ENCODE results near the gene GPC2.
A peak's percentile ranks its signal among the peaks of the same experiment; 100 is the strongest.

Gene GPC2

GRCh38 chr7:100166970-100167911, 9.9 kb downstream of the GPC2 start:
- DNase-seq, result peak; percentile 53

DNA sequence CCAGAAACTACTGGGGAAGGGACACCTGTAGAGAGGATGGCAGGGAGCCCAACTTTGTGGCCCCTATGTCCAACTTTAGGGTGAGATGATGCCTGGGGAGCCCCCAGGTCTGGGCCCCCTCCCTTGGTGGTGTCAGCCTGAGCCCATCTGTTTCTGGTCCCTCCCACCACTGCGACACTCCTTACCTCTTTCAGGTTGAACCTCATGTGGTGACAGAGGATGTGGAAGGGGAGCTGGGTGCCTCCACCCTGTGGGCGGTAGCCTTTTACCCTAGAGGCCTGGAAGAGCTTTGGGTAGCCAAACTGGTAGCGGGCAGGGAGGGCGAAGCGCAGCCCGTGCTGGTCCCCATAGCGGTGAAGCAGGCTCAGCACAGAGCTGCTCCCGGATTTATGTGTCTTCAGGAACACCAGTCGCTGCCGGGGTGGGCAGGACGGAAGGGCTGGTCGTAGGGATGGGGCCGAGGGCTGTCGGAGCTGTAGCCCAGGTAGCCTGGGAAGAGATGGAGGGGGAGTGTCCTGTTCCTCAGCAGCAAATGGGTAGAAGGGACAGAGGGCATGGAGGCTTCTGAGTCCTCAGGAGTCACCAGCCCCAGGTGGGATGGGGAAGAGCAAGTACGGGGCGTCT, 10.8 kb downstream of the GPC2 start:
- DNase-seq, result no peak

- no peak for DNase-seq
These were observed 13.3 kb downstream of the GPC2 start for GRCh38 chr7:100163871-100164270.

GRCh38 chr7:100163006-100163531, 14.1 kb downstream of the GPC2 start:
- DNase-seq, result peak; percentile 45

DNA sequence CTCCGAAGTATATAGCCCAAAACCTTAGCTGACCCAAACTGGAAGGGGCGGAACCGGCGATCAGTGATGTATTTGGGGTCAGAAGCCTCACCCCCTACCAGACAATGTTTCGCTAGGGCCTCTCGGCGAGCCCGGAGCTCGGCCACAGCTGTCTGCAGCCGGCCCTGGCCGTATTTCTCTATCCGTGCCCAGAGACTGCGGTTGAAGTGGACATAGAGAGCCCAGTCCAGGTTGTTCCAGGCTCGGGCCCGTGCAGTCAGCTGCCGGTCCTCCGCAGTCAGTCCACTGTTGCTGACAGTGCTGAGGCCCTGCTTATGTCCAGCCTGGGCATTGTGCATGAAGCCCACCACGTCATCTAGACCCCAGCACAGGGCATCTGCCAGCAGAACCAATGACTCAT, 17.1 kb downstream of the GPC2 start:
- DNase-seq, result no peak

DNA sequence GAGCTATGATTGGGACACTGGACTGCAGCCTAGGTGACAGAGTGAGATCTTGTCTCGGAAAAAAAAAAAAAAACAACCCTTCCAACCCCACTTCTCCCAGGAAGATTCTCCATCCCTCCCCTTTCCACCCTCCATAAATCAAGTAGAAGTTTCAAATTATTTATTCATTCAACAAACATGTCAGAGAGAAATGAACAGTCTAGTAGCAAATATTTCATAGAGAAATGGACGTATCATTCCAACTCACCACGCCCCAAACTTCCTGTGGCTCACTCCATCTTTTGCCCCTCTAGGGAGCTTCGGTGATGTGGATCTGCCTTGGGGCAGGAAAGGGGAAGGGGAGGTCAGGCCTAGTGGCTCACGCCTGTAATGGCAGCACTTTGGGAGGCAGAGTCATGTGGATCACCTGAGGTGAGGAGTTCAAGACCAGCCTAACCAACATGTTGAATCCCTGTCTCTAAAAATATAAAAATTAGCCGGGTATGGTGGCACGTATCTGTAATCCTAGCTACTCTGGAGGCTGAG, 18.0 kb downstream of the GPC2 start:
- no peak for DNase-seq

- DNase-seq, result peak; percentile 95
These were observed 18.7 kb downstream of the GPC2 start, which contains the start of gene TRAPPC14 for GRCh38 chr7:100158229-100159098. Gene TRAPPC14 (minus strand): TSS chr7:100158723. CDS start chr7:100158499, 224 bp downstream.

DNA sequence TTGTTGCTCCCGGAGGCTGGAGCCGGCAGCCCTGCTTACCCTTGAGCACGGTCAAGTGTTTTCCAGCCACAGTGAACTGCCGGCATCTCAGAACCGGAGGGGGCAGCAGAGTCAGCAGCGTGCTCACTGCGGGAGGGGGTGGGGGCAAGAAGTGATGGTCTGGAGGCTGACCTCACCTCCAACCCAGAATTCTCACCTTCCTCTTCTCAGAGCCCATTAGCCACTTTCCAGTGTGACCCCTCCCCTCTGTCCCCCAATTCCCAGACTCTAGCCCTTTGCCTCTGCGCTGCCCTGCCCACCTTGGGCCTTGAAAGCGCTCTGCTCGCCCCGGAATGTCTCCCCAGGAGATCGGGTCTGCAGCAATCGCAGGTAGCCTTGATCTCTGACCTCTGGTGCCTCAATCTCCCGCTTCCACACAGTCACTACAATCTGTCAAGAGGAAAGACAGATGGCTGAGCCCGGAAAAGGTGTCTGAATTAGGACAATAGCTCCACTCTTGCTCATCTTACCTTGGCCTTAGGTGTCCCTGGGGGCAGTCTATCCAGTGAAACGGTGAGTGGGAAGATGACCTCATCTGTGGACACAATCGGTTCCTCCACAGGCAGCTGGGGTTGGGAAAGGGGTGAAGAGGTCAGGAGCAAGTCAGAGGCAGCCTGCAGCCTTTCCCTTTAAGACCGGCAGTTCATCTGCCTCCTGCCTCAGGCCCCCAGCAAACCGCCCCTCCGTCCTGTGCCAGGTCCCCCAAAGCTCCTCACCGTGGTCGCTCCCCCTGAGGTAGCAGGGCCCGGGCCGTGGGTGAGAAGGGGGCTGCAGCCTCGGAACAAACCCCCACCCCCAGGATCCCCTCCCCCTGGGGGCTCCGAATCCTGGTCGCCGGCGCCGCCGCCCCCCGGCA, 19.6 kb downstream of the GPC2 start:
- DNase-seq, result peak; percentile 96

DNA sequence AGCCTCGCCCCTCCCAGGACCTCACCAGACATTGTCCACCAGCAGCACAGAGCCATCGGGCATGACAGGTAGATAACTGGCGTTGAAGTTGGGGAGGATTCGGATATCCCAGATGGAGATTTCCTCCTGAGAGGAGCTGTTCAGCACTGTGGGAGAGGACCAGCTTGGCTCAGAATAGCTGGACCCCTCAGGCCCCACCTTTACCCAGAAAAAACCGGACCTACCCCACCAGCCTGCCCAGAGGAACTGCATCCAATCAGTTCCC, 20.2 kb downstream of the GPC2 start:
- DNase-seq, result no peak

DNA sequence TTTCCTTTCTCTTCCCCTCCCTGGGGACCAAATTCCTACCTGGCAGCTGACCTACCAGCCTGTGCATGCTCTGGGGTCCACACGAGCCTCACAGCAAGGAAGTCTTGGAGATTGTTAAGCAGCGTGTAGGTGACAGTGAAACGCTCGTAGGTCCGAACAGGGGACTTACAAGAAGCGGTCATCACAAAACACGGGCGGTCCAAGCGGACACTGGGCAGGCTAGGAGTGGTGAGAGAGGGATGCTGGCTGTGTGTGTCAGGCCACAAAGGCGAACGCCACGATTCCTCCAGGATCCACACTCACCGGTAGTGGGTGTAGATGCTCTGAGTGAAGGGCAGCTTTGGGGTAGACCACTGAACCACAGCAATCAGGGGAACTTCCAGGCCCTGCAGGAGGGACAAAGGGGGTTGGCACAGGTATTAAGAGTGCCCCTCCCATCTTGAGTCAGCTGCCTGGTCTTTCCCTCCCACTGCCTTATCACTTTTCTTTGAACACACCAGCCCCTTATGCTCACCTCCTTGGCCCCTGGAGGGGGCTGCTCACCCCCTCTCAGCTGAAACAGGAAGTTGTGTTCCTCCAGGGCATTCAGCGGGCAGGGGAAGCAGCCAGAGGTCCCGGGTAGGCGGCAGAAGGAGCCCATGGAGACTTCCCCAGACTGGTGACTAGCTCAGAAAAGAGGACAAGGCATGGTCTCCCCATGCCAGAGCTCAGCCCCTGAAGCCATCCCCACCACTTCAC, 20.7 kb downstream of the GPC2 start:
- no peak for DNase-seq

DNA sequence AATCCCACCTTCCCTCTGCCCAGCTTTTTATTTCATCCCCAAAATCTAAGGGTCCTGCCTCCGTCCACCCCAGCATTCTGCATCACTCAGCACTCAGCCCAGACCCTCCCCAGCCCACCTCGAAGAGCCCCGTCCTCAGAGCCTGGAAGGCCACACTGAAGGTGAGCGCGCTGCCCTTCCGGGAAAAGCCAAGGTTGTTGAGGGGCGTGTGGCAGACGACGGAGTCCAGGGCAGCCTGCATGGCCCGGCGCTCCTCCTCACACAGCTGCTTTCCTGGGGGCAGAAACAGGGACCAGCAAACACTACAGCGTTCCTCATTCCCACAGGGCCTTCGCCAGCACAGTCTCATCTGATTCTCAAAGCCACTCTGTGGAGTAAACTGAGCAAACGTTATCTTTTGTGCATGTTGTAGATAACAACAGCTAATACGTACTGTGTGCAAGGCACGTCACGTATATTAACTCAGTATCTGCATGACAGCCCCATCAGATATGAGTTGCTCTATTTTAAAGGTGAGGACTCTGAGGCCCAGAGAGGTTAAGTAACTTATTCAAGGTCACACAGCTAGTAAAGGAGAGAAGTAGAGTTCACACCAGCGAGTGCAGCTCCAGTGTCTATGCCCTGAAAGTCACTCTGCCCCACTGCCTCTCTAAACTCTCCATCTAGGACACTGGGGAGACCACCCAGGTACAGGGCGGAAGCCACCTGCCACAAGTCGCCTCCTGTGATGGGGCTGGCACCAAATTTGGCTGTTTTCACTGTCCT, 21.4 kb downstream of the GPC2 start:
- DNase-seq, result no peak

DNA sequence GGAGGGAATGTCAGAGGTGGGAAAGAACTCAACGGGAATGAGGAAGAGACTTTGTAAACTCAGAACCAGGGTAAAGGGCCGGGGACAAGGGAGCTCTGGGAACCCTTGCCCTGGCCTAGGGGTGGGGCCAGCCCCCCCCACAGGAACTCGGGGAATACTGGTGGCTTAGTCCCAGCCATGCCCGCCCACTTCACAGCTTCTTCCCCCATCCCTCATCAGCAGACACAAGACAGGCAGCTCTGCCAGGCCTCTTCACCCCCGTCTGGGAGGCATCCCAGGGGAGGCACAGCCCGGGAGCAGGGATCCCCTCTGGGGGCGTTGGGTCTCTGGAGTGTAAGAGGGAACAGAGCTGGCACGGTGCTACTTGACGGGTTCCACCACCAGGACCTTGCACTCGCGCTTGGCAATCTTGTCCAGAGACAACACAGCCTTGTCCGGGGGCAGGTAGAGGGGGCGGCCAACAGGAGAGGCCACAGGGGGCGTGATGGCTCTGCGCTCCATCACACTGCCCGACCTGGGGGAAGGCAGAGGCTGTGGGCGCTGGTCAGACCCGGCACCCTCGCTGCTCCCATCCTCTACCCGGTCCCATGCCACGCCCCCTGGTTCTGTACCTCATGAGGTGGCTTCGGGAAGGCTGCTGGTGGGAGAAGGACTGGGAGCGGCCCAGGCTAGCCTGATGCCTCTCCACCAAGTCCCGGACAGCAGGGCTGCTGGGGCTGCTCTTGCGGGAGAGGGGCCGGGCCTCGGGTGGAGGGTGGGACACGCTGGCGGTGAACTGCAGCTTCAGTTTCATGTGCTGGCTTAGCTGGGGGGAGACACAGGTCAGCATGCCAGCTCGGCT, 22.3 kb downstream of the GPC2 start:
- DNase-seq, result no peak

DNA sequence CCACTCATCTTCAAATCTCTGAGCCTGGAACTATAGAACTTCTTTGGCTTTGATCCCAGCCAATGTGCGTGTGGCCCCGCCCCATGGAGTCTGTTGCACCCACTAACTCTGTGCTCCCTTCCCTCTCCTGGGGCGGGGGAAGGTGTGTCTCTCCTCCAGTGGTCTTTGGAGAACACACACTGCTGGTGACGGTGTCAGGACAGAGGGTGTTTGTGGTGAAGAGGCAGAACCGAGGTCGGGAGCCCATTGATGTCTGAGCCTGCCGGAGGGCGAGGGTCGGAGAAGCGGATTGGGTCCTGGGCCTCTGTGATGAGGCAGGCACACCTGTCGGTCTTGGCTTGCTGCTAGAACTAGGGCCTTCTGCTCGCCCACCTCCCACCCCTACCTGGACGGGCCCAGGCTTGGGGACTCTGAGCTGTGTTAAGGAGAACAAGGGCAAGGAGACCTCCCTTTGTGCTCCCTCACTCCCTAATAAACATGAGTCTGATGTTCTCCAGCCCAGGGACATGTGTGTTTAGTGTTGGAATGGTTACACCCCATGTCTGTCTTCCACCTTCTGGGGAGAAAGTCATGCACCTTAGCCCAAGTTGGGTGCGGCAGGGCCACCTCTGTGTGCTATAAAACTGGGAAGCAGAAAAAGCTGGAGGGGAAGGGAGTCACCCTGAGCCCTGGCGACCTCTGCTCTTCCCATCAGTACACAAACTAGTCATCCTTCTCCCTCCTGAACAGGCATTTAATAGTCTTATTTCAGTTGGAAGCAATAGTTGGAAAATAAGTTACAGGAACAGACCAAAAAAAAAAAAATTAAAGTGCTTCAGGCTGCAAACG, 23.3 kb downstream of the GPC2 start:
- no peak for DNase-seq

- DNase-seq, result no peak
These were observed 24.1 kb downstream of the GPC2 start for GRCh38 chr7:100152937-100153666.

DNA sequence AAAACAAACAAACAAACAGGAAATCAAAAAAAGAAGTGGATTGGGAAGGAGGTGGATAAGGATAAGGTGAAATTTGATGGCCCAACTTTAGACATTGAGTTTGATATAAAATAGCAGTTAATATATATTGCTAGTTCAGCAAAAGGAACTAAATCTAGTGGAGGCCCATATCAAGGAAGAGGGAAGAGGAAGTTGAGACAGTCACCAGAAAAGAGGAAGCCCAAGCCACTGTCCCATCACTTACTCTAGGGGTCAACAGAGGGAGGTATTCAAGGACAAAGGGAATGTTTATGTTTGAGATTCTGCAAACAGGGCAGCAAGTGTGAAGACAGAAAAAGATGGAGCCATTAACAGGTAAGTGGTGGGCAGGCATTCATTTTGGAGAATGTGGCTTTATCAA, 24.8 kb downstream of the GPC2 start:
- DNase-seq, result no peak

GRCh38 chr7:100148559-100149328, 28.4 kb downstream of the GPC2 start, which contains the start of gene LAMTOR4:
Gene LAMTOR4 (plus strand): TSS chr7:100148918. CDS start chr7:100148973, 55 bp downstream.
- DNase-seq, result peak; percentile 100

DNA sequence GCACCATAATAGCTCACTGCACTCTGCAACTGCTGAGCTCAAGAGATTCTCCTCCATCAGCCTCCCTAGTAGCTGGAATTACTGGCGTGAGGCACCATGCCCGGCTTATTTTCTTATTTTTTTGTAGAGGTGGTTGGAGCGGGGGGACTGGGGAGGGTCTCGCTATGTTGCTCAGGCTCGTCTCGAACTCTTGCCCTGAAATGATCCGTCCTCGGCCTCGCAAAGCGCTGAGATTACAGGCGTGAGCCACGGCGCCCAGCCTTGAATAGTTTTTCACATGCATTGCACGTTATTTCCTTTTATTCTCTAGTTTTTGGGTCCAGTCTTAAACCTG, 29.0 kb downstream of the GPC2 start:
- DNase-seq, result no peak

All from DMS53 (cell line).